Measurements from ENCODE around the gene VIL1.

DNA sequence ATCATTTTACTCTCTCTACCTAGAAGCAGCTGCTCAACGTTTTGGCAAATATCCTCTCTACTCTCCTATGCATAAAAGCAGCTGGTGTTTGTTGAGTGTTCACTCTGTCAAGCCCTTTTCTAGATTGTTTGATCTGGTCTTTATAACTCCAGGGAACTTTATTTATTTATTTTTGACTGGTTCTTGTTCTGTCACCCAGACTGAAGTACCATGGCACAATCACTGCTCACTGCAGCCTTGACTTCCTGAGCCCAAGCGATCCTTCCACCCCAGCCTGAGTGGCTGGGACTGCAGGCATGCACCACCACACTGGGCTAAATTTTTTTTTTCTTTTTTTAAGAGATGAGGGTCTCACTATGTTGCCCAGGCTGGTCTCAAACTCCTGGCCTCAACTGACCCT lies 49.6 kb upstream of the VIL1 start:
- TF ChIP-seq, protein P1, sequence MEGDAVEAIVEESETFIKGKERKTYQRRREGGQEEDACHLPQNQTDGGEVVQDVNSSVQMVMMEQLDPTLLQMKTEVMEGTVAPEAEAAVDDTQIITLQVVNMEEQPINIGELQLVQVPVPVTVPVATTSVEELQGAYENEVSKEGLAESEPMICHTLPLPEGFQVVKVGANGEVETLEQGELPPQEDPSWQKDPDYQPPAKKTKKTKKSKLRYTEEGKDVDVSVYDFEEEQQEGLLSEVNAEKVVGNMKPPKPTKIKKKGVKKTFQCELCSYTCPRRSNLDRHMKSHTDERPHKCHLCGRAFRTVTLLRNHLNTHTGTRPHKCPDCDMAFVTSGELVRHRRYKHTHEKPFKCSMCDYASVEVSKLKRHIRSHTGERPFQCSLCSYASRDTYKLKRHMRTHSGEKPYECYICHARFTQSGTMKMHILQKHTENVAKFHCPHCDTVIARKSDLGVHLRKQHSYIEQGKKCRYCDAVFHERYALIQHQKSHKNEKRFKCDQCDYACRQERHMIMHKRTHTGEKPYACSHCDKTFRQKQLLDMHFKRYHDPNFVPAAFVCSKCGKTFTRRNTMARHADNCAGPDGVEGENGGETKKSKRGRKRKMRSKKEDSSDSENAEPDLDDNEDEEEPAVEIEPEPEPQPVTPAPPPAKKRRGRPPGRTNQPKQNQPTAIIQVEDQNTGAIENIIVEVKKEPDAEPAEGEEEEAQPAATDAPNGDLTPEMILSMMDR (IDR thresholded peaks at IDR 0.05; ENCODE audit: insufficient read depth, low read length) = no peak
- no peak for TF ChIP-seq GABPA (IDR thresholded peaks at IDR 0.05; ENCODE audit: low read depth)

Data from HL-60 (cell line).